Pancreas (tissue), 10 donors: ENCODE results near the gene CACNA2D3. TPM values are rescaled to one million over a fixed set of nuclear protein-coding genes. Genes with fewer than 3 reads are reported as not detected.

ENCODE experiments used
- ATAC-seq, 4 donors: fragments of 200-7000 bp; cut with Tn5 transposase; one replicate each; pipeline versions ENCODE4 v1.8.0 to v1.9.1; 2020; ENCODE audit warnings: mild to moderate bottlenecking in 4 of 4, moderate library complexity in 4 of 4
- DNase-seq, 6 donors: peaks; one replicate each; pipeline ENCODE4 v3.0.0-alpha.2; 2020
- FAIRE-seq: peaks from 2 replicates; lab custom pipeline; 2012; peaks lifted over from hg19 to GRCh38; lab: Jason Lieb, UNC
- H3K27ac ChIP-seq, 4 donors: fragments of 200-600 bp; sonication (generic); 1 replicate in 3 of 4; 2 replicates in 1 of 4; pipeline versions ENCODE4 v1.5.0 to v1.8.0; 2020
- H3K27me3 ChIP-seq, 4 donors: fragments of 200-600 bp; one replicate each; pipeline ENCODE4 v1.8.0; 2021
- H3K36me3 ChIP-seq, 3 donors: fragments of 200-600 bp; sonication (generic) in 1 of 3; one replicate each; pipeline versions ENCODE4 v1.5.0 to v1.8.0; 2020 to 2021
- H3K4me1 ChIP-seq, 3 donors: fragments of 200-600 bp; one replicate each; pipeline ENCODE4 v1.8.0; 2021
- H3K4me3 ChIP-seq, 4 donors: fragments of 200-600 bp; sonication (generic) in 2 of 4; one replicate each; pipeline versions ENCODE4 v1.5.0 to v1.8.0; 2020 to 2021
- H3K9me3 ChIP-seq, 4 donors: fragments of 200-600 bp; one replicate each; pipeline ENCODE4 v1.8.0; 2021
- CTCF ChIP-seq, 4 donors: fragments of 200-600 bp; sonication (generic) in 3 of 4; IDR thresholded peaks; one replicate each; pipeline versions ENCODE4 v1.5.0 to v1.8.0; 2021; ENCODE audit warnings: antibody characterized with exemption in 4 of 4
- WGBS, 2 donors: extraction: QIAGEN DNeasy Blood & Tissue Kit; methylation state at CpG; one replicate each; pipeline ENCODE4 v1.1.7; 2013; 5-methylcytosine and 5-hydroxymethylcytosine counted together
- intact Hi-C, 3 donors: fragments of 100-400 bp; cut with DNase I; formaldehyde crosslinking; loops; one replicate each; pipeline versions ENCODE4 v1.11.1 to v1.14.2; 2022
- polyA plus RNA-seq, 2 donors: library from polyadenylated mRNA; stranded (reverse); fragments of 200-250 nt; gene quantifications; one replicate each; pipeline ENCODE4 v1.2.3, GENCODE V29; 2013
- total RNA-seq, 6 donors: library from RNA; stranded (reverse); fragmentation: NEBNext Ultra II Directional in 4 of 6; extraction: Animal tissue kit (Norgen Biotek cat#: 25700) in 4 of 6; gene quantifications; one replicate each; pipeline versions ENCODE4 v1.2.1 to v1.2.4, GENCODE V29; 2021 to 2023
- donor health status: healthy with polysubstance abuse.
- donor health status: DM: no; HTN: no; CAD: no; lungs with moderate emphysema.
- donor health status: DM: no; HTN: no; CAD: no.
- donor health status: control.
- donor health status: control.
- donor health status: Bipolar disorder and iron deficiency.
- donor health status: DM: yes; HTN: yes; CAD: no.
- donor health status: DM: no; HTN: no; CAD: no.
- donor health status: DM: no; HTN: no; CAD: no.
- donor health status: DM: yes; HTN: yes; CAD: no.

The CACNA2D3 gene
- total and polyA plus RNA-seq, 8 donors: 0.19 to 0.75 (median 0.37) TPM; not detected in 2

- intact Hi-C loops: loop anchor here in 2 of 3 donors (10.0 kb wide), 1 partner anchor 232 kb away; no protein-coding TSS in a partner anchor
- FAIRE-seq: no peak
Observed at GRCh38 chr3:54376939-54377578, 254.7 kb downstream of the CACNA2D3 start.

GRCh38 chr3:54378184-54378583, 255.8 kb downstream of the CACNA2D3 start:
- no peak for ATAC-seq
- TF ChIP-seq CTCF (IDR thresholded peaks at IDR 0.05): no peak
- Histone ChIP-seq H3K4me3 (no peak overlapping the region), H3K4me1 (no peaks in the 10 kb centered on the region), H3K27ac (no peak overlapping the region), H3K9me3 (no peaks in the 10 kb centered on the region), H3K27me3 (no peaks in the 10 kb centered on the region), H3K36me3 (no peaks in the 10 kb centered on the region)
- 80 to 83% methylated on average over 5 of the region's 5 CpGs for WGBS, 2 donors
- no peak for DNase-seq
- no peak for FAIRE-seq
- intact Hi-C loops: loop anchor here in 2 of 3 donors (10.0 kb wide), 1 partner anchor 233 kb away; no protein-coding TSS in a partner anchor

More at GRCh38 chr3:54376939-54377578, 254.7 kb downstream of the CACNA2D3 start:
- TF ChIP-seq CTCF (IDR thresholded peaks at IDR 0.05): no peak
- Histone ChIP-seq H3K9me3 (no peaks in the 10 kb centered on the region), H3K36me3 (no peaks in the 10 kb centered on the region), H3K4me1 (no peaks in the 10 kb centered on the region), H3K4me3 (no peak overlapping the region), H3K27ac (no peak overlapping the region), H3K27me3 (no peaks in the 10 kb centered on the region)
- ATAC-seq (no peak), DNase-seq (no peak)
- WGBS, 2 donors: 43 to 47% methylated on average over 4 of the region's 4 CpGs

- Histone ChIP-seq H3K36me3 (no peaks in the 10 kb centered on the region), H3K4me1 (no peaks in the 10 kb centered on the region), H3K27me3 (no peaks in the 10 kb centered on the region), H3K9me3 (no peaks in the 10 kb centered on the region), H3K27ac (no peak overlapping the region), H3K4me3 (no peak overlapping the region)
- DNase-seq: no peak
- 72 to 82% methylated on average over 1 of the region's 1 CpG for WGBS, 2 donors
- intact Hi-C loops: no loop called here
- no peak for TF ChIP-seq CTCF (IDR thresholded peaks at IDR 0.05)
- no peak for ATAC-seq
- no peak for FAIRE-seq
Observed at GRCh38 chr3:54384279-54384678, 261.9 kb downstream of the CACNA2D3 start.

- no peaks in the 10 kb centered on the region for H3K36me3 ChIP-seq
- no peaks in the 10 kb centered on the region for H3K9me3 ChIP-seq
- DNase-seq: no peak
- no peak for ATAC-seq
- H3K27me3 ChIP-seq: no peaks in the 10 kb centered on the region
- no peak for TF ChIP-seq CTCF (IDR thresholded peaks at IDR 0.05)
- no peak overlapping the region for H3K27ac ChIP-seq
- intact Hi-C loops: no loop called here
- H3K4me1 ChIP-seq: no peaks in the 10 kb centered on the region
- 41 to 47% methylated on average over 2 of the region's 2 CpGs for WGBS, 2 donors
- no peak for FAIRE-seq
- H3K4me3 ChIP-seq: no peak overlapping the region
Observed at GRCh38 chr3:54390582-54390981, 268.2 kb downstream of the CACNA2D3 start.

- H3K36me3 ChIP-seq: no peaks in the 10 kb centered on the region
- FAIRE-seq (no peak), DNase-seq (no peak), ATAC-seq (no peak)
- no peaks in the 10 kb centered on the region for H3K9me3 ChIP-seq
- intact Hi-C loops: no loop called here
- H3K4me3 ChIP-seq: no peak overlapping the region
- H3K27ac ChIP-seq: no peak overlapping the region
- TF ChIP-seq CTCF (IDR thresholded peaks at IDR 0.05): no peak
- no peaks in the 10 kb centered on the region for H3K4me1 ChIP-seq
- no peaks in the 10 kb centered on the region for H3K27me3 ChIP-seq
- 50 to 56% methylated on average over 7 of the region's 7 CpGs for WGBS, 2 donors
Observed at GRCh38 chr3:54393150-54393549, 270.8 kb downstream of the CACNA2D3 start.
